Mucosa of descending colon (tissue), 3 donors: Measurements from ENCODE around the gene RHOC. TPM values are rescaled to one million over a fixed set of nuclear protein-coding genes. Genes with fewer than 3 reads are reported as not detected.
A peak's percentile ranks its signal among the peaks of the same experiment; 100 is the strongest.
"Not testable (repeated sequence)": the region's sequence is repeated elsewhere in the genome, so short reads cannot be mapped to it uniquely, and the experiment has no call there.

Experiments
- ATAC-seq: fragments of 200-7000 bp; cut with Tn5 transposase; one replicate; pipeline ENCODE4 v1.9.1; 2020; ENCODE audit warnings: mild to moderate bottlenecking, moderate library complexity
- DNase-seq, 3 donors: peaks; one replicate each; pipeline ENCODE4 v3.0.0-alpha.2; 2020
- H3K36me3 ChIP-seq: fragments of 200-600 bp; one replicate; pipeline ENCODE4 v1.8.0; 2021; ENCODE audit warnings: low read depth, mild to moderate bottlenecking
- H3K4me1 ChIP-seq: fragments of 200-600 bp; one replicate; pipeline ENCODE4 v1.8.0; 2021; ENCODE audit warnings: low read depth, mild to moderate bottlenecking
- H3K4me3 ChIP-seq: fragments of 200-600 bp; one replicate; pipeline ENCODE4 v1.8.0; 2021; ENCODE audit warnings: mild to moderate bottlenecking
- H3K9me3 ChIP-seq: fragments of 200-600 bp; one replicate; pipeline ENCODE4 v1.8.0; 2021; ENCODE audit warnings: mild to moderate bottlenecking
- intact Hi-C, 2 donors: fragments of 100-400 bp; cut with DNase I in 1 of 2; cut with micrococcal nuclease in 1 of 2; formaldehyde crosslinking; loops; one replicate each; pipeline versions ENCODE4 v1.11.0 to v1.11.1; 2022; cut with DNase I, micrococcal nuclease
- total RNA-seq, 3 donors: library from RNA; stranded (reverse); fragmentation: NEBNext Ultra II Directional in 2 of 3; extraction: Animal tissue kit (Norgen Biotek cat#: 25700) in 2 of 3; gene quantifications; one replicate each; pipeline versions ENCODE4 v1.2.1 to v1.2.4, GENCODE V29; 2021 to 2023
- TF ChIP-seq, protein P1 (sequence below): fragments of 200-600 bp; IDR thresholded peaks from one replicate; pipeline ENCODE4 v1.8.0; 2022; ENCODE audit warnings: antibody characterized with exemption, mild to moderate bottlenecking
- donor health status: DM: no; HTN: no; CAD: no; lungs with moderate emphysema.
- donor health status: DM: no; HTN: no; CAD: no.
- donor health status: DM: no; HTN: yes; CAD: no.

RHOC gene
- total RNA-seq, 3 donors from 2014 or later = 306 to 617 (median 485) TPM

DNA sequence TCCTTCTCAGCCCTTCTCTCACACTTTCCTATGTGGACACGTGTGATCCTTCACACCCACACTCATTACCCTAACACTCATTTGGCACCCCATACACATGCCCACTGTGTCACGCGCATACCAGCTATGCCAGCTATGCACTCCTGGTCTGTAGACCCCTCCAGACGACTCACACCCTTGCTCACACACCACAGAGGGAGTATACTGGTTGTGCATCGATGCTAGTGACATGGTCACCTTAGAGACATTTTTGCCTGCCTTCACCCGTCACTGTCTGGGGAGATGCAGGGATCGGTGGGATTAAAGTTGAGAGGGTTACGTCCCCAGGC, 16.5 kb upstream of the RHOC start:
- ATAC-seq = no peak
- DNase-seq = no peak
- no peaks in the 10 kb centered on the region for H3K9me3 ChIP-seq
- H3K36me3 ChIP-seq = no peaks in the 10 kb centered on the region
- no peaks in the 10 kb centered on the region for H3K4me1 ChIP-seq
- intact Hi-C loops = loop anchor here in 1 of 2 donors (5.0 kb wide), 1 partner anchor 79 kb away; no protein-coding TSS in a partner anchor
- TF ChIP-seq, protein P1, sequence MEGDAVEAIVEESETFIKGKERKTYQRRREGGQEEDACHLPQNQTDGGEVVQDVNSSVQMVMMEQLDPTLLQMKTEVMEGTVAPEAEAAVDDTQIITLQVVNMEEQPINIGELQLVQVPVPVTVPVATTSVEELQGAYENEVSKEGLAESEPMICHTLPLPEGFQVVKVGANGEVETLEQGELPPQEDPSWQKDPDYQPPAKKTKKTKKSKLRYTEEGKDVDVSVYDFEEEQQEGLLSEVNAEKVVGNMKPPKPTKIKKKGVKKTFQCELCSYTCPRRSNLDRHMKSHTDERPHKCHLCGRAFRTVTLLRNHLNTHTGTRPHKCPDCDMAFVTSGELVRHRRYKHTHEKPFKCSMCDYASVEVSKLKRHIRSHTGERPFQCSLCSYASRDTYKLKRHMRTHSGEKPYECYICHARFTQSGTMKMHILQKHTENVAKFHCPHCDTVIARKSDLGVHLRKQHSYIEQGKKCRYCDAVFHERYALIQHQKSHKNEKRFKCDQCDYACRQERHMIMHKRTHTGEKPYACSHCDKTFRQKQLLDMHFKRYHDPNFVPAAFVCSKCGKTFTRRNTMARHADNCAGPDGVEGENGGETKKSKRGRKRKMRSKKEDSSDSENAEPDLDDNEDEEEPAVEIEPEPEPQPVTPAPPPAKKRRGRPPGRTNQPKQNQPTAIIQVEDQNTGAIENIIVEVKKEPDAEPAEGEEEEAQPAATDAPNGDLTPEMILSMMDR = no peak
- no peak overlapping the region for H3K4me3 ChIP-seq

GRCh38 chr1:112722601-112723510, 15.9 kb upstream of the RHOC start:
- intact Hi-C loops = loop anchor here in 1 of 2 donors (5.0 kb wide), 1 partner anchor 79 kb away; no protein-coding TSS in a partner anchor
- DNase-seq = no peak
- H3K4me3 ChIP-seq = no peak overlapping the region
- no peaks in the 10 kb centered on the region for H3K4me1 ChIP-seq
- TF ChIP-seq, protein P1 = no peak
- no peaks in the 10 kb centered on the region for H3K36me3 ChIP-seq
- no peaks in the 10 kb centered on the region for H3K9me3 ChIP-seq
- peak; percentile 52 for ATAC-seq

DNA sequence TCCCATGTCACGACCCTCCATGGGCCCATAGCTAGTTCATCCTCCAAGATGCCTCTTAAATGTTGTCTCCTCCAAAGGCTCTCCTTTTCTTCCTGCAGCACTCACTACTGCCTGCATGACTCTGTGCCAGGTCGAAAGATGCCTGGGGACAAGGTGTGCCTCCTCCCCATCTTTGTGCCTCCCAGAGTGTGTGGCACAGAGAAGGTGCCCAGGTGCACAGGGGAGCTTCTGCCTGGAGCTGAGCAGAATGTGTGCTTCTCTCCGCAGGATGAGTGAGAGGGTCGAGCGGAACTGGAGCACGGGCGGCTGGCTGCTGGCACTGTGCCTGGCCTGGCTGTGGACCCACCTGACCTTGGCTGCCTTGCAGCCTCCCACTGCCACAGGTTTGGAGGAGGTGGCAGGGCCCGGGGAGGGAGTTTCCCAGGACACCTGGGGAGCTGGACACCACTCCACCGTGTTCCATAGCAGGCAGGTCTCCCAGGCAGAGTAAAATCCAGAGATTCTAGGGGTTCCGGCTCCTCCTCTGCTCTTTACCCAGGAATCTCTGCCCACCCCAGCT, 15.1 kb upstream of the RHOC start:
- intact Hi-C loops = loop anchor here in 1 of 2 donors (5.0 kb wide), 1 partner anchor 80 kb away; no protein-coding TSS in a partner anchor
- Histone ChIP-seq H3K36me3 (no peaks in the 10 kb centered on the region), H3K4me1 (no peaks in the 10 kb centered on the region), H3K4me3 (no peak overlapping the region), H3K9me3 (no peaks in the 10 kb centered on the region)
- ATAC-seq (no peak), DNase-seq (no peak)
- TF ChIP-seq, protein P1 = no peak

- ATAC-seq, H3K36me3 ChIP-seq, H3K4me3 ChIP-seq, H3K4me1 ChIP-seq, H3K9me3 ChIP-seq, DNase-seq: not testable (repeated sequence)
- intact Hi-C loops = loop anchor here in 1 of 2 donors (5.0 kb wide), 1 partner anchor 81 kb away; no protein-coding TSS in a partner anchor
Observed at GRCh38 chr1:112721294-112721693, 14.4 kb upstream of the RHOC start.

DNA sequence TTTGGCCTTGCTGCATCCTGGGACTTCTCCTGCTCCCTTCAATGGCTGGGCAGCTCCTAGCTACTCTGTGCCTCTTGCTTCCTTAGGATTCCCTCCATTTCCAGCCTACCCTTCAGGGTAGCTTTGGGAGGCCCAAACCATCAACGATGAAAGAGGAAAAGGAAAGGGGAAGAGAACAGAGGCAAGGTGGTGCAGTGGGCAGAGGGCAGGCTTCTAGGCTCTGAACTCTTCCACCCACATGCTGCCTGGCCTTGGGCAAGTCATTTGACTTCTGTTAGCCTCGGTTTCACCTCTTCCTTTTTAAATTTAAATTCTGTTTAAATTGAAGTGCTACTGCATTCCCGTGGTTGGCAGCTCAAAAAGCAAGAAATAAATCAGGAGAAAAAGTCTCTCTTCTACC, 13.9 kb upstream of the RHOC start:
- H3K4me1 ChIP-seq = peaks cover 3% of the 10 kb centered on the region
- H3K36me3 ChIP-seq = no peaks in the 10 kb centered on the region
- ATAC-seq (no peak), DNase-seq (no peak)
- TF ChIP-seq, protein P1 = no peak
- H3K4me3 ChIP-seq = no peak overlapping the region
- no peaks in the 10 kb centered on the region for H3K9me3 ChIP-seq
- intact Hi-C loops = loop anchor here in 1 of 2 donors (5.0 kb wide), 1 partner anchor 82 kb away; no protein-coding TSS in a partner anchor

GRCh38 chr1:112719706-112720105, 12.8 kb upstream of the RHOC start:
- intact Hi-C loops = loop anchor here (5.0 to 10.0 kb wide), 2 partner anchors 83 to 325 kb away; no protein-coding TSS in a partner anchor
- no peak for ATAC-seq
- Histone ChIP-seq H3K9me3 (no peaks in the 10 kb centered on the region), H3K4me3 (no peak overlapping the region), H3K4me1 (peaks cover 5% of the 10 kb centered on the region), H3K36me3 (no peaks in the 10 kb centered on the region)
- TF ChIP-seq, protein P1 = no peak
- no peak for DNase-seq
